ENCODE measurements around the gene TBC1D2.

Gene TBC1D2

GRCh38 chr9:98195671-98196070, 59.8 kb downstream of the TBC1D2 start:
- no peak overlapping the region for H3K4me3 ChIP-seq (replicated peaks; ENCODE audit: low read depth, low read length)
- DNase-seq (ENCODE audit: low read depth), result no peak
- no peak for TF ChIP-seq CTCF (IDR thresholded peaks at IDR 0.05; ENCODE audit: low read length, missing control alignments)

GRCh38 chr9:98193336-98193944, 62.0 kb downstream of the TBC1D2 start:
- no peak for TF ChIP-seq CTCF (IDR thresholded peaks at IDR 0.05; ENCODE audit: low read length, missing control alignments)
- no peak for DNase-seq (ENCODE audit: low read depth)
- peak overlapping the region; percentile 65 for H3K4me3 ChIP-seq (replicated peaks; ENCODE audit: low read depth, low read length)

GRCh38 chr9:98192503-98193335, 62.7 kb downstream of the TBC1D2 start, which contains the start of gene CORO2A:
Gene CORO2A, minus strand, starts transcription at chr9:98192637. Its CDS starts 34,977 bp downstream, at chr9:98157660.
- DNase-seq (ENCODE audit: low read depth), result peak; percentile 61
- peak; percentile 59 for TF ChIP-seq CTCF (IDR thresholded peaks at IDR 0.05; ENCODE audit: low read length, missing control alignments)
- peak within 1 kb of the TSS; percentile 65 for H3K4me3 ChIP-seq (replicated peaks; ENCODE audit: low read depth, low read length)

GRCh38 chr9:98191671-98192502, 63.6 kb downstream of the TBC1D2 start:
- DNase-seq (ENCODE audit: low read depth), result no peak
- TF ChIP-seq CTCF (IDR thresholded peaks at IDR 0.05; ENCODE audit: low read length, missing control alignments), result no peak
- H3K4me3 ChIP-seq (replicated peaks; ENCODE audit: low read depth, low read length), result peak overlapping the region; percentile 65

- H3K4me3 ChIP-seq (replicated peaks; ENCODE audit: low read depth, low read length), result no peak overlapping the region
- no peak for DNase-seq (ENCODE audit: low read depth)
- TF ChIP-seq CTCF (IDR thresholded peaks at IDR 0.05; ENCODE audit: low read length, missing control alignments), result no peak
Observed at GRCh38 chr9:98191181-98191608, 64.3 kb downstream of the TBC1D2 start.

GRCh38 chr9:98190757-98191105, 64.7 kb downstream of the TBC1D2 start:
- no peak for TF ChIP-seq CTCF (IDR thresholded peaks at IDR 0.05; ENCODE audit: low read length, missing control alignments)
- DNase-seq (ENCODE audit: low read depth), result no peak
- H3K4me3 ChIP-seq (replicated peaks; ENCODE audit: low read depth, low read length), result no peak overlapping the region

All from fibroblast of pulmonary artery (primary cell).